ENCODE measurements around the gene SPATA21. TPM values are rescaled to one million over a fixed set of nuclear protein-coding genes. Genes with fewer than 3 reads are reported as not detected.

The SPATA21 gene
- total RNA-seq, 1 donor from 2014 or later: not detected

DNA sequence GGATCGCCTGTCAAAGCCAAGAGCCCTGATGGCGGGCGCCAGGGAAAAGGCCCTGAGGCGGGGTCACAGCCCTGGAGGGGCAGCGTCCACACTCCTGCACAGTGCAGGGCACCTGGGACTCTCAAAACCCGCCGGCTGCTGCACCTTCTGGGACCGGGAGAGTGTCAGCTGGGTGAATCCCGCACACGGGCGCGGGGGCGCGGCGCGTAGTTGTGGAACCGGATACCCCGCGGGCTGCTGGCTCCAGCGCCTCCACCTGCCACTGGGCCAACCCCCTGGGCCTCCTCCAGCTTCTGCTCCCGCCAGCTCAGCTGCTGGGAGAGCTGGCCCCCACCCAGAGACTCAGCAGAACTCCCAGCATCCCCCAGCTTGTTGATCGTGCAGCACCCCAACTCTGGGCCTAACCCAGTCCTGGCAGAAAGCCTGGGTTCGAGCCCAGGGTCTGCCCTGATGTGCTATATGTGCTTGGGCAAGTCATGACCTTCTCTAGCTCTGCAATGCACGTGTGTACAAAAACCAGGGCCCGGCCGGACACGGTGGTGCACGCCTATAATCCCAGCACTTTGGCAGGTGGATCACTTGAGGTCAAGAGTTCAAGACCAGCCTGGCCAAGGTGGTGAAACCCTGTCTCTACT, 37.1 kb upstream of the SPATA21 start:
- no peaks in the 10 kb centered on the region for H3K9me3 ChIP-seq (ENCODE audit: insufficient read depth, low read depth, low read length)
- no peak overlapping the region for H3K4me3 ChIP-seq (ENCODE audit: insufficient read depth, low read depth, low read length)
- no peak overlapping the region for H3K4me3 Mint-ChIP-seq (ENCODE audit: unreplicated experiment)
- H3K27ac Mint-ChIP-seq (ENCODE audit: unreplicated experiment): no peak overlapping the region
- no peak overlapping the region for H3K4me2 ChIP-seq (ENCODE audit: low read length)
- TF ChIP-seq, protein P1, sequence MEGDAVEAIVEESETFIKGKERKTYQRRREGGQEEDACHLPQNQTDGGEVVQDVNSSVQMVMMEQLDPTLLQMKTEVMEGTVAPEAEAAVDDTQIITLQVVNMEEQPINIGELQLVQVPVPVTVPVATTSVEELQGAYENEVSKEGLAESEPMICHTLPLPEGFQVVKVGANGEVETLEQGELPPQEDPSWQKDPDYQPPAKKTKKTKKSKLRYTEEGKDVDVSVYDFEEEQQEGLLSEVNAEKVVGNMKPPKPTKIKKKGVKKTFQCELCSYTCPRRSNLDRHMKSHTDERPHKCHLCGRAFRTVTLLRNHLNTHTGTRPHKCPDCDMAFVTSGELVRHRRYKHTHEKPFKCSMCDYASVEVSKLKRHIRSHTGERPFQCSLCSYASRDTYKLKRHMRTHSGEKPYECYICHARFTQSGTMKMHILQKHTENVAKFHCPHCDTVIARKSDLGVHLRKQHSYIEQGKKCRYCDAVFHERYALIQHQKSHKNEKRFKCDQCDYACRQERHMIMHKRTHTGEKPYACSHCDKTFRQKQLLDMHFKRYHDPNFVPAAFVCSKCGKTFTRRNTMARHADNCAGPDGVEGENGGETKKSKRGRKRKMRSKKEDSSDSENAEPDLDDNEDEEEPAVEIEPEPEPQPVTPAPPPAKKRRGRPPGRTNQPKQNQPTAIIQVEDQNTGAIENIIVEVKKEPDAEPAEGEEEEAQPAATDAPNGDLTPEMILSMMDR (IDR thresholded peaks at IDR 0.05; ENCODE audit: insufficient read depth, low read depth, low read length): no peak
- TF ChIP-seq EZH2 (IDR thresholded peaks at IDR 0.05; ENCODE audit: insufficient read depth, low read length): no peak
- H3K4me1 ChIP-seq (ENCODE audit: insufficient read depth, low read length): no peaks in the 10 kb centered on the region
- H3K27me3 Mint-ChIP-seq (ENCODE audit: low read depth, unreplicated experiment): no peaks in the 10 kb centered on the region
- no peak overlapping the region for H2AFZ ChIP-seq (ENCODE audit: low read depth, low read length)
- peaks cover 11% of the 10 kb centered on the region for H3K36me3 ChIP-seq (ENCODE audit: insufficient read depth, low read length)
- H3K27ac ChIP-seq (ENCODE audit: low read depth, low read length): no peak overlapping the region
- no peaks in the 10 kb centered on the region for H3K4me1 Mint-ChIP-seq (ENCODE audit: low read depth, unreplicated experiment)
- no peak overlapping the region for H3K9ac ChIP-seq (ENCODE audit: low read length)
- DNase-seq (ENCODE audit: low read depth) (no peak), FAIRE-seq (no peak)
- H4K20me1 ChIP-seq (ENCODE audit: insufficient read depth, low read length): no peaks in the 10 kb centered on the region
- no peaks in the 10 kb centered on the region for H3K79me2 ChIP-seq (ENCODE audit: insufficient read depth, low read length)
- no peaks in the 10 kb centered on the region for H3K9me3 Mint-ChIP-seq (ENCODE audit: unreplicated experiment)
- H3K36me3 Mint-ChIP-seq (ENCODE audit: low read depth, unreplicated experiment): peaks cover 9% of the 10 kb centered on the region
- no peaks in the 10 kb centered on the region for H3K27me3 ChIP-seq (ENCODE audit: insufficient read depth, low read length)

DNA sequence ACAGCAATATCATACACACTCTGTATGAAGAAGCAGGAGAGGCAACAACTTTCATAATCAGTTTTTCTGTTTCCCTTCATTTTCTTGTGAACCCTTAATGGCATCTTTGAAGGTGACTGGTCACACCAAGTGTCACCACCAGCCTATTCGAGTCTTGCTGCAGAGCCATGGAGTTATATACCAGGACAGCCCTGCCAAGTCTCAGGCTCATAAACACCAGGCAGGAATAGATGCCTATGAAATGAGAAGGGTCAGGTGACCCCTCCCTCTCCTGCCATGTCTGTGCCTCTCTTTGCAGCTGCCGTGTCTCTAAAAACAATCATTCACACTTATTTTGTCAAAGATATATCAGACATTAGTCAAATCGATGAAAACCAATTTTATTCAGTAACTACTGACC, 31.3 kb upstream of the SPATA21 start:
- Histone ChIP-seq H3K27me3 (ENCODE audit: insufficient read depth, low read length) (no peaks in the 10 kb centered on the region), H3K9ac (ENCODE audit: low read length) (no peak overlapping the region), H3K4me1 (ENCODE audit: insufficient read depth, low read length) (no peaks in the 10 kb centered on the region), H3K4me3 (ENCODE audit: insufficient read depth, low read depth, low read length) (no peak overlapping the region), H3K4me2 (ENCODE audit: low read length) (no peak overlapping the region), H3K79me2 (ENCODE audit: insufficient read depth, low read length) (no peaks in the 10 kb centered on the region), H2AFZ (ENCODE audit: low read depth, low read length) (no peak overlapping the region), H4K20me1 (ENCODE audit: insufficient read depth, low read length) (no peaks in the 10 kb centered on the region), H3K27ac (ENCODE audit: low read depth, low read length) (no peak overlapping the region), H3K36me3 (ENCODE audit: insufficient read depth, low read length) (peaks cover 11% of the 10 kb centered on the region), H3K9me3 (ENCODE audit: insufficient read depth, low read depth, low read length) (no peaks in the 10 kb centered on the region)
- TF ChIP-seq, protein P1 (IDR thresholded peaks at IDR 0.05; ENCODE audit: insufficient read depth, low read depth, low read length): no peak
- no peak for TF ChIP-seq EZH2 (IDR thresholded peaks at IDR 0.05; ENCODE audit: insufficient read depth, low read length)
- Mint-ChIP-seq H3K4me3 (ENCODE audit: unreplicated experiment) (no peak overlapping the region), H3K9me3 (ENCODE audit: unreplicated experiment) (no peaks in the 10 kb centered on the region), H3K27ac (ENCODE audit: unreplicated experiment) (no peak overlapping the region), H3K36me3 (ENCODE audit: low read depth, unreplicated experiment) (peaks cover 14% of the 10 kb centered on the region), H3K4me1 (ENCODE audit: low read depth, unreplicated experiment) (no peaks in the 10 kb centered on the region), H3K27me3 (ENCODE audit: low read depth, unreplicated experiment) (no peaks in the 10 kb centered on the region)
- FAIRE-seq: no peak
- no peak for DNase-seq (ENCODE audit: low read depth)

DNA sequence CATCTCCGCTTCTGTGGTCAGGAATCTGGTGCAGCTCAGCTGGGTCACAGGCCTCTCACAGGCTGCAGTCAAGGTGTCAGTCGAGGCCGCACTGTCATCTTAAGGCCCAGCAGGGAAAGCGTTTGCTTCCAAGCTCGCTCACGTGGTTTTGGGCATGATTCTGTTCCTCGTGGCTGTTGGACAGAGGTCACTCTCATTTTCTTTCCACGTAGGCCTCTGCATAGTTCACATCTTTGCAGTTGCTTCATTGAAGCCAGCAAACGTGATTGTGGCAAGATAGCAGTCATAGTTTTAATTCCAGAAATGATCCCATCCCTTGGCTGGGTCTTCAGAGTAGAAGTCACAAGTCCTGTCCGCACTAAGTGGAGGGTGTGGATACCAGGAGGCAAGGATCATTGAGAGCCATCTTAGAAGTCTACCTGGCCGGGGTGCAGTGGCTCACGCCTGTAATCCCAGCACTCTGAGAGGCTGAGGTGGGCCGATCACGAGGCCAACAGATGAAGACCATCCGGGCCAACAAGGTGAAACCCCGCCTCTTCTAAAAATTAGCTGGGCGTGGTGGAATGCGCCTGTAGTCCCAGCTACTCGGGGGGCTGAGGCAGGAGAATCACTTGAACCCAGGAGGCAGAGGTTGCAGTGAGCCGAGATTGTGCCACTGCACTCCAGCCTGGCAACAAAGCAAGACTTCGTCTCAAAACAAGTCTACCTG, 27.8 kb upstream of the SPATA21 start:
- Histone ChIP-seq H3K4me2 (ENCODE audit: low read length) (no peak overlapping the region), H4K20me1 (ENCODE audit: insufficient read depth, low read length) (no peaks in the 10 kb centered on the region), H3K9ac (ENCODE audit: low read length) (no peak overlapping the region), H3K27ac (ENCODE audit: low read depth, low read length) (no peak overlapping the region), H3K4me1 (ENCODE audit: insufficient read depth, low read length) (no peaks in the 10 kb centered on the region), H3K36me3 (ENCODE audit: insufficient read depth, low read length) (peaks cover 4% of the 10 kb centered on the region), H3K4me3 (ENCODE audit: insufficient read depth, low read depth, low read length) (no peak overlapping the region), H3K27me3 (ENCODE audit: insufficient read depth, low read length) (no peaks in the 10 kb centered on the region), H3K79me2 (ENCODE audit: insufficient read depth, low read length) (no peaks in the 10 kb centered on the region), H3K9me3 (ENCODE audit: insufficient read depth, low read depth, low read length) (no peaks in the 10 kb centered on the region), H2AFZ (ENCODE audit: low read depth, low read length) (no peak overlapping the region)
- FAIRE-seq: no peak
- TF ChIP-seq, protein P1 (IDR thresholded peaks at IDR 0.05; ENCODE audit: insufficient read depth, low read depth, low read length): no peak
- no peak for TF ChIP-seq EZH2 (IDR thresholded peaks at IDR 0.05; ENCODE audit: insufficient read depth, low read length)
- Mint-ChIP-seq H3K4me3 (ENCODE audit: unreplicated experiment) (no peak overlapping the region), H3K27ac (ENCODE audit: unreplicated experiment) (no peak overlapping the region), H3K4me1 (ENCODE audit: low read depth, unreplicated experiment) (peaks cover 14% of the 10 kb centered on the region), H3K9me3 (ENCODE audit: unreplicated experiment) (peaks cover 4% of the 10 kb centered on the region), H3K27me3 (ENCODE audit: low read depth, unreplicated experiment) (no peaks in the 10 kb centered on the region), H3K36me3 (ENCODE audit: low read depth, unreplicated experiment) (peaks cover 31% of the 10 kb centered on the region)
- DNase-seq (ENCODE audit: low read depth): peak; percentile 51
